Measurements from ENCODE around the gene SAA4.
"Not testable (repeated sequence)": the region's sequence is repeated elsewhere in the genome, so short reads cannot be mapped to it uniquely, and the experiment has no call there.

The SAA4 gene

GRCh38 chr11:18236664-18237356 is at the start of gene SAA4:
TSS of gene SAA4 (minus strand) at chr11:18236802. CDS start at chr11:18235926, 876 bp downstream.
- in situ Hi-C loops (cut with HindIII; ENCODE audit: low sequenced_read_pairs), result no loop called here

DNA sequence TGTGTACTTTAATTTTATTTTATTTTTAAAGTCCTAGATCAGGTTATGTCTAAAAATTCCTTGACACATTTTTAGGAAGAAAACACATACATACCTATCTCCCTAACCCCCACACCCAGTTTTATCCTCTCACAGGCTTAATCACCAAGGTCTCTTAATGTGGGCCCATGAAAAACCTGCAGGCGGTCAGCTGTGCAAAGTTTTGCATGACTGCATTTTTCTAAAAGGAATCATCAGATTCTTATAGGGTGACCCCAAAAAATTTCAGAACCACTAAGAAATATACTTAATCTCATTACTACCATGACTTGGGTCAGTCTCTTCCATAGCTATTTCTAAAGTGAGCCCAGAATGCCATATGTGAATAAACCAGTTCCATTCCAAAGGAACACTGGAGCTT is 49.2 kb upstream of the SAA4 start:
- in situ Hi-C loops (cut with HindIII; ENCODE audit: low sequenced_read_pairs), result no loop called here

- in situ Hi-C loops (cut with HindIII; ENCODE audit: low sequenced_read_pairs), result no loop called here
Observed at GRCh38 chr11:18282626-18283025, 46.0 kb upstream of the SAA4 start.

- in situ Hi-C loops (cut with HindIII; ENCODE audit: low sequenced_read_pairs), result no loop called here
Observed at GRCh38 chr11:18280438-18281045, 43.9 kb upstream of the SAA4 start.

DNA sequence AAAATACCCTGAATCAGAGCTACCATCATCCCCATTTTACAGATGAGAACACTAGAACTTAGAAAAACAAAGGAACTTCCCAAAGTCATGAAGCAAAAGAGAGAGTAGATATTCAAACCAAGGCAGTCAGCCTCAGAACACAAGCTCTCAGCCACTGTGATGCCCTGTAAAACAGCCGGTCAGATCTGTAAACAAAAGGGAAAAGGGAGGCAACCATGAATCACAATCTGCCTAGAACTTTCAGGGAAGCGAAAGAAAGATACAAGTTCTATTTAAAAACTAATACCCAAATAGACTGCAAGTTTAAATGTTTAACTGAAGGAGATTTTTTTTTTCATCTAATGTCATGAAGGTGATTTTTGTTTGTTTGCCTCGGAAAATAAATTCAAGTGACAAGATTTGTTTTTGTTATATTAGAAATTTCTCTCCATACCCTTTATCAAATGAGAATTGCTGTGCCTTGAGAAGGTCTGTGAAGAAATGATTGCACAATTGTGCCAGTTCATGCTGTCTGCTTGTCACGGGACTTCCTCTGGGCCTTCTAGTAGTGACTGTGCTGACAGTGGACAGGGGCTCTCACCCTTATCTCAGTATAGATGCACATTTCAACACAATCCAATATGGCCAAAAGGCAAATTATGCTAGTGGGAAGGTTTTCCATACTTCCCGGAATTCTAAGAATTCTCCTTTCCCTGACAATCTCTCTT is 41.1 kb upstream of the SAA4 start:
- in situ Hi-C loops (cut with HindIII; ENCODE audit: low sequenced_read_pairs), result no loop called here

DNA sequence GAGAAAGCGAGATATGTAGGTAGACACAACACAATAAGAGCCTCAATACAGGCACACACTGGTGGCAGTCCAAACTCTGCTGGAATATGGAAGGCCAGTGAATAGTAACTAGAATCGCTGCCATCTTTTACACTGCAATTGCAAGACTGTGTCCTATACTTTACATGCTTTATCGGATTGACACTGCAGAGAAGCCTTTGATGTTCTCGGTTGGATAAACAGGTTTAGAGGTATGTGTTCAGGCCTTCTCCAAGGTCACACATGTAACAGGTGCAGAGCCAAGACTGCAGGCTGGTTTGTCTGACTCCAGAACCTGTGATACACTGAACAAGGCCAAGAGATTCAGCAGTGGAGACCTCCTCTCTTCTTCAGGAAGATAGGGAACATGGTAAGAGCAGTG is 34.6 kb upstream of the SAA4 start:
- in situ Hi-C loops (cut with HindIII; ENCODE audit: low sequenced_read_pairs), result no loop called here

GRCh38 chr11:18270102-18270501 is 33.5 kb upstream of the SAA4 start:
- in situ Hi-C loops (cut with HindIII; ENCODE audit: low sequenced_read_pairs), result no loop called here

- in situ Hi-C loops (cut with HindIII; ENCODE audit: low sequenced_read_pairs), result not testable (repeated sequence)
Observed at GRCh38 chr11:18269252-18269651, 32.6 kb upstream of the SAA4 start.

- in situ Hi-C loops (cut with HindIII; ENCODE audit: low sequenced_read_pairs), result not testable (repeated sequence)
Observed at GRCh38 chr11:18267335-18268133, 30.9 kb upstream of the SAA4 start.

GRCh38 chr11:18265949-18266348 is 29.3 kb upstream of the SAA4 start, which contains the start of gene SAA1:
TSS of gene SAA1 (plus strand) at chr11:18266264. CDS start at chr11:18266888, 624 bp downstream.
- in situ Hi-C loops (cut with HindIII; ENCODE audit: low sequenced_read_pairs), result no loop called here

- in situ Hi-C loops (cut with HindIII; ENCODE audit: low sequenced_read_pairs), result no loop called here
Observed at GRCh38 chr11:18264677-18265555, 28.3 kb upstream of the SAA4 start.

GRCh38 chr11:18264035-18264434 is 27.4 kb upstream of the SAA4 start:
- in situ Hi-C loops (cut with HindIII; ENCODE audit: low sequenced_read_pairs), result no loop called here

- in situ Hi-C loops (cut with HindIII; ENCODE audit: low sequenced_read_pairs), result not testable (repeated sequence)
Observed at GRCh38 chr11:18262681-18263350, 26.2 kb upstream of the SAA4 start.

DNA sequence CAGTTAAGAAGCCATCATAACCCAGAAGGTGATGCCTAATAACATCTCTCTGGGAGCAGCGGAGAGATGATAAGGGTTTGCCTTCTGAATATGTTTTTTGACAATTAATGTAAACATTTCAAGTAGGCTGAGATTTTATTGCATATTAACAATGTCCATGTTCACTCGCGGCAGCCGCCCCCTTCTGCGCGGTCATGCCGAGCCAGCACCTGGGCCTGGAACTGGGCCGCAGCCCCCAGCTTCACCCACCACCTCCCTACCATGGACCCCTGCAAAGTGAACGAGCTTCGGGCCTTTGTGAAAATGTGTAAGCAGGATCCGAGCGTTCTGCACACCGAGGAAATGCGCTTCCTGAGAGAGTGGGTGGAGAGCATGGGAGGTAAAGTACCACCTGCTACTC is 25.1 kb upstream of the SAA4 start:
- in situ Hi-C loops (cut with HindIII; ENCODE audit: low sequenced_read_pairs), result no loop called here

- in situ Hi-C loops (cut with HindIII; ENCODE audit: low sequenced_read_pairs), result no loop called here
Observed at GRCh38 chr11:18259259-18259658, 22.7 kb upstream of the SAA4 start.

DNA sequence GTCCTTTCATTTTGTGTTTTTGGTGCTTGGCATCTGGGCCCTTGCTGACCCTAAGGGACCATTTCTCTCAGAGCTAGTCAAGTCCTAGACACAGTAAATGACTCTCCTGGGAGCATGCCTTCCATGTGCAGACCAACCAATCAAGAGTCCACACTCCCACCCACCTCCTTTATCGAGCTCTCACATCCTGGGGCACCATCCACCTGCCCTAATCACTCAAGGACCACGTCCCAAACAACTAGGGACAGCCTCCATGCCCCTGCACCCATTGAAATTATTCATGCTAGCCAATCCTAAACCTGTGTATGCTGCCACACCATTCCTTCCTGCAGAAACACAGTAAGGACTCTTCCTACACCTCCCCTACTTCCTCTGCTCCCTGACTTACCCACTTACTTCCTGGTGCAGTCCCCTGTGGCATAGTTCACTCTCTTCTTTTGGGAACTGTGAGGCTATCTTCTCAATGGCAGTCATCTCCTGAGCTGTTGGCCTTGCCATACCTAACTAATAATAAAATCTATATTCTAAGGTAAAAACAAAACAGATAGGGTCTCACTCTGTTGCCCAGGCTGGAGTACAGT is 18.3 kb upstream of the SAA4 start:
- in situ Hi-C loops (cut with HindIII; ENCODE audit: low sequenced_read_pairs), result no loop called here

DNA sequence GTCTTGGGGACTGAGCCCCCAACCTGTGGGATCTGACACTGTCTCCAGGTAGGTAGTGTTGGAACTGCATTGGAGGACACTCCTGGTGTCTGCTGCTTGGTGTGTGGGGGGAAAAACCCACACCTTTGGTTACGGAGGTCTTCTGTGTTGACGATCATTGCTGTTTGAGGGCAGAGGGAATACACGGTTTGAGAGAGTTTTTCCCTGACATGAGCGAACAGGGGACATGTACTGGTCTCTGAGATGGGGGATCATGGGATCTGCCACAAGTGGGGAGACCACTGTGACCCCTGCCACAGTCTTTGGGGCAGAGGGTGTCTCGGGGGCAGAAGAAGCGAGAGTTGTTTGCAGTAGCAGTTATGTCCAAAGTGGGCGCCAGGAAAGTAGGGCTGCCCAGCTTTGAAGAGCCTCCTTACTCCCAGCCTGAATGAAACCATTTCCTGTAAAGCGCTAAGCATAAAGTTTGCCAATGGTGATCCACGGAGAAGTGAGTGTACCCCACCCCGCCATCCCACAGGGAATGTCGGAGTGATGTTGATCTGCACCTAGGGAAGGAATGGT is 17.3 kb upstream of the SAA4 start:
- in situ Hi-C loops (cut with HindIII; ENCODE audit: low sequenced_read_pairs), result no loop called here

DNA sequence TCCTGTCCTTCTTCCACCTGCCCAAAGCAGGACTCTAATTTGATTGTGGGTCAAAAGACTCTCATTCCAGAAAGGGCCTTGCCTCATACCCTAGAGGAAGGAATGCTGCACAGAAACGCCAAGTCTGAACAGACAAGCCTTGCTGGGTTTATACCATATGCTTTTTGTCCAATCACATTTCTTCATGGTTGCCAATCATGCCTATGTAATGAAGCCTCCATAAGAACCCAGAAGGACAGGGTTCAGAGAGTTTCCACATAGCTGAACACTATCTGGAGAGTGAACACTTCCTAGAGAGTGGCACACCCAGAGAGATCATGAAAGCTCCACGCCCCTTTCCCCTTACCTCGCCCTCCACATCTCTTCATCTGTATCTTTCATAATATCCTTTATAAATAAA is 16.6 kb upstream of the SAA4 start:
- in situ Hi-C loops (cut with HindIII; ENCODE audit: low sequenced_read_pairs), result no loop called here

GRCh38 chr11:18248561-18248960 is 12.0 kb upstream of the SAA4 start, which contains the start of gene SAA2:
TSS of gene SAA2 (minus strand) at chr11:18248668. CDS start at chr11:18248011, 657 bp downstream.
- in situ Hi-C loops (cut with HindIII; ENCODE audit: low sequenced_read_pairs), result no loop called here
